Hepatocyte (in vitro differentiated cells): ENCODE results near the gene UBAP1. TPM values are rescaled to one million over a fixed set of nuclear protein-coding genes. Genes with fewer than 3 reads are reported as not detected.
"Not testable (repeated sequence)": the region's sequence is repeated elsewhere in the genome, so short reads cannot be mapped to it uniquely, and the experiment has no call there.

Experiments
- DNase-seq: peaks from one replicate; pipeline ENCODE4 v3.0.0-alpha.2; 2016; ENCODE audit warnings: low spot score
- H2AFZ ChIP-seq: fragments of 200-600 bp; sonication (generic); 2 replicates; pipeline ENCODE4 v1.6.0; 2016; ENCODE audit warnings: antibody characterized with exemption, mild to moderate bottlenecking
- H3K27ac ChIP-seq: fragments of 200-600 bp; sonication (generic); 2 replicates; pipeline ENCODE4 v1.5.1; 2016; ENCODE audit warnings: mild to moderate bottlenecking
- H3K27me3 ChIP-seq: fragments of 200-600 bp; sonication (generic); 2 replicates; pipeline ENCODE4 v1.6.1; 2016
- H3K36me3 ChIP-seq: fragments of 200-600 bp; sonication (generic); replicated peaks from 2 replicates; pipeline ENCODE4 v1.5.1; 2016; ENCODE audit warnings: low read depth; ENCODE audit not compliant: insufficient read depth
- H3K4me1 ChIP-seq: fragments of 200-600 bp; sonication (generic); 2 replicates; pipeline ENCODE4 v1.5.1; 2016; ENCODE audit warnings: mild to moderate bottlenecking, moderate library complexity; ENCODE audit not compliant: insufficient read depth
- H3K4me2 ChIP-seq: fragments of 200-600 bp; sonication (generic); 2 replicates; pipeline ENCODE4 v1.6.0; 2016
- H3K4me3 ChIP-seq: fragments of 200-600 bp; sonication (generic); 2 replicates; pipeline ENCODE4 v1.5.1; 2016; ENCODE audit warnings: mild to moderate bottlenecking
- H3K79me2 ChIP-seq: fragments of 200-600 bp; sonication (generic); 2 replicates; pipeline ENCODE4 v1.6.0; 2017; ENCODE audit warnings: mild to moderate bottlenecking
- H3K9me2 ChIP-seq: fragments of 200-600 bp; sonication (generic); replicated peaks from 2 replicates; pipeline ENCODE4 v1.6.0; 2017; ENCODE audit warnings: mild to moderate bottlenecking; ENCODE audit not compliant: insufficient read depth
- H3K9me3 ChIP-seq: fragments of 200-600 bp; sonication (generic); 2 replicates; pipeline ENCODE4 v1.5.1; 2016; ENCODE audit warnings: low read depth, mild to moderate bottlenecking
- H4K20me1 ChIP-seq: fragments of 200-600 bp; sonication (generic); 2 replicates; pipeline ENCODE4 v1.6.0; 2016; ENCODE audit warnings: mild to moderate bottlenecking; ENCODE audit not compliant: insufficient read depth, poor library complexity, severe bottlenecking
- EZH2 ChIP-seq: fragments of 200-600 bp; sonication (generic); IDR thresholded peaks from 2 replicates; pipeline ENCODE4 v1.6.1; 2016; ENCODE audit warnings: antibody characterized with exemption, mild to moderate bottlenecking, borderline replicate concordance
- EZH2phosphoT487 ChIP-seq: fragments of 200-600 bp; sonication (generic); IDR thresholded peaks from one replicate; pipeline ENCODE4 v1.6.1; 2018; ENCODE audit warnings: antibody characterized with exemption, mild to moderate bottlenecking, low read depth, moderate library complexity; ENCODE audit not compliant: unreplicated experiment, severe bottlenecking
- WGBS: methylation state at CpG from one replicate; pipeline ENCODE4 v1.1.6; 2016; ENCODE audit warnings: low lambda C conversion rate; ENCODE audit errors: missing lambda C conversion rate; 5-methylcytosine and 5-hydroxymethylcytosine counted together
- polyA plus RNA-seq: library from polyadenylated mRNA; unstranded; fragments of >200 nt; fragmentation: Nextera tagmentation; extraction: Ambion mirVana; gene quantifications from 2 replicates; pipeline ENCODE4 v1.2.1, GENCODE V29; 2016
- total RNA-seq: library from RNA; depleted of rRNA; stranded (reverse); fragments of >200 nt; gene quantifications from 2 replicates; pipeline ENCODE4 v1.2.3, GENCODE V29; 2014
- TF ChIP-seq, protein P1 (sequence below): fragments of 200-600 bp; sonication (generic); IDR thresholded peaks from 2 replicates; pipeline ENCODE4 v1.5.1; 2016; ENCODE audit warnings: antibody characterized with exemption, mild to moderate bottlenecking; ENCODE audit not compliant: poor library complexity

The UBAP1 gene
- total and polyA plus RNA-seq, 2 experiments from 2014 or later, result 38.0 to 49.7 TPM

DNA sequence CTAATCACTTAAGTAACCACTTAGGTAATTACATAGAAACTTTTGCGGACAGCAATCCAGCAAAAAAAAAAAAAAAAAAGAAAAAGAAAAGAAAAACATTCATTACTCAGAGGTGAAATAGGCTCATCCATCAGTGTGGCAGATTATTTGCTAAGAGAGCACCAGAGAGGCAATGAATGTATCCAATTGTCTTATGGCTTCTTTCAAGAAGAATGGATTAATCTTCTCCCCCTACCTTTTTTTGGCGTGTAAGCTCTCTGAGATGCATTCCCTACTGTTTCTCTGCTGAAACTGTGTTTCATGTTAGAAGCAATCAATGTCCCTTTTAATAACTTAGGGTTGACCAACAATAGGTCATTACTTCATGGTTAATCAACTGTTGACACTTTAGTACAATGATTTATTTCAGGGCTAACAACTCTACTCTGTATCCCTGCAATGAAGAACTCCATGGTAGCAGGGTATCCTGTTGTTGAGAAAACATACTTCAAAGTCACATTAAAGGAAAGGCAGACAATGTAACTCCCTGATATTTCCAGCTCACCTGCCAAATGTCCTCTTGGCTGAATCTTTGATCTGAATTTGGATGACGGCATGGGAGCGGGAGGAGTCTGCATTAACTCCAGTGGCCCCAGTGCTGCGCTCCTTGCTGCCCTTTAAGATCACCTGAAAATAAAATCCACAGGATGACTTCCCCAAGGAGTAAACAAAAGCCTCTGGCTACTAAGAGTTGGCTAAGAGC lies 92.6 kb downstream of the UBAP1 start:
- Histone ChIP-seq H3K4me1 (no peaks in the 10 kb centered on the region), H3K9me3 (no peaks in the 10 kb centered on the region), H3K79me2 (no peaks in the 10 kb centered on the region), H3K27me3 (no peaks in the 10 kb centered on the region), H3K36me3 (no peaks in the 10 kb centered on the region), H2AFZ (no peak overlapping the region), H4K20me1 (no peaks in the 10 kb centered on the region), H3K27ac (no peak overlapping the region), H3K9me2 (no peaks in the 10 kb centered on the region), H3K4me2 (no peak overlapping the region), H3K4me3 (no peak overlapping the region)
- no peak for DNase-seq
- TF ChIP-seq EZH2phosphoT487 (no peak), EZH2 (no peak)
- TF ChIP-seq, protein P1, sequence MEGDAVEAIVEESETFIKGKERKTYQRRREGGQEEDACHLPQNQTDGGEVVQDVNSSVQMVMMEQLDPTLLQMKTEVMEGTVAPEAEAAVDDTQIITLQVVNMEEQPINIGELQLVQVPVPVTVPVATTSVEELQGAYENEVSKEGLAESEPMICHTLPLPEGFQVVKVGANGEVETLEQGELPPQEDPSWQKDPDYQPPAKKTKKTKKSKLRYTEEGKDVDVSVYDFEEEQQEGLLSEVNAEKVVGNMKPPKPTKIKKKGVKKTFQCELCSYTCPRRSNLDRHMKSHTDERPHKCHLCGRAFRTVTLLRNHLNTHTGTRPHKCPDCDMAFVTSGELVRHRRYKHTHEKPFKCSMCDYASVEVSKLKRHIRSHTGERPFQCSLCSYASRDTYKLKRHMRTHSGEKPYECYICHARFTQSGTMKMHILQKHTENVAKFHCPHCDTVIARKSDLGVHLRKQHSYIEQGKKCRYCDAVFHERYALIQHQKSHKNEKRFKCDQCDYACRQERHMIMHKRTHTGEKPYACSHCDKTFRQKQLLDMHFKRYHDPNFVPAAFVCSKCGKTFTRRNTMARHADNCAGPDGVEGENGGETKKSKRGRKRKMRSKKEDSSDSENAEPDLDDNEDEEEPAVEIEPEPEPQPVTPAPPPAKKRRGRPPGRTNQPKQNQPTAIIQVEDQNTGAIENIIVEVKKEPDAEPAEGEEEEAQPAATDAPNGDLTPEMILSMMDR, result no peak
- WGBS, result 90% methylated on average over 5 of the region's 5 CpGs

DNA sequence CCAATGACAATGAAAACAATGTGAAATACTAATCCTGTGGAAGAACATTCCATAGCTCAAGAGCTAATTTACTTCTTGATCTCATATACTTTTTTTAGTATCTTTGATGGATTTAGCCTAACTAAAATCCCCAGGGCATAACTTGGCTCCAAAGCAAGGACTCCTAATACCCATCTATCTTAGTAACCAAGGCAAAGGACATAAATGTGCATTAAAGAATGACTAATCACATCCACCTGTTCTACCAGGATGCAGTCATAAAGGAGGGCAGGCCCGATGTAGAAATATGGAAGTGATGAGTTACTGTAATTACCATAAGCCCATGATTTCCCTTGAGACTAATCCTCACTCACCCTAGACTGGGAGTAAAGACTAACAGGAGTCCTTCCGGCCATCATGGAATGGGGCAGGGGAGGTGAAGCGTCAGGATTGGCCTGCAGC lies 93.3 kb downstream of the UBAP1 start:
- Histone ChIP-seq H3K9me2 (no peaks in the 10 kb centered on the region), H3K4me2 (no peak overlapping the region), H3K9me3 (no peaks in the 10 kb centered on the region), H3K4me1 (no peaks in the 10 kb centered on the region), H4K20me1 (no peaks in the 10 kb centered on the region), H3K4me3 (no peak overlapping the region), H3K36me3 (no peaks in the 10 kb centered on the region), H3K27ac (no peak overlapping the region), H3K27me3 (no peaks in the 10 kb centered on the region), H2AFZ (no peak overlapping the region), H3K79me2 (no peaks in the 10 kb centered on the region)
- WGBS, result 90% methylated on average over 3 of the region's 3 CpGs
- TF ChIP-seq, protein P1, result no peak
- TF ChIP-seq EZH2 (no peak), EZH2phosphoT487 (no peak)
- DNase-seq, result no peak

DNA sequence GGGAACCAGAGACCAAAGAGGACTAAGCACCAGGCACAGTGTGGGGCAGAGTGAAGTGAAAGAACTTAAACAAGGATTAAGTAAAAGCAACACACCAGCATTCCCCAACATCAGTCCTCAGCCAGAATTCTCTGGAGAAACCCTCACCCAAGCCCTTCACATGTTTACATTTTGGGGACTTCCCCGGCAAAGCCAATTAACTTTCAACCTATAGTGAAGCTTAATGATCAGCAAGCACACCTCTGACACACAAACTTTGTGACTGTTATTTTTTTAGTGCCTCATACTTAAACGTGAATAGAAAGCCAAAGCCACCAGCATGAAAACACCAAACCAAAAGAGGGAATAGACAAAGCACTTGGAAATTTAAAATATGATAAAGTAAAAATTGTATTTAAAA lies 94.7 kb downstream of the UBAP1 start:
- not testable (repeated sequence) for H3K27me3 ChIP-seq, H2AFZ ChIP-seq, H3K79me2 ChIP-seq, H3K4me2 ChIP-seq, H3K27ac ChIP-seq, H3K9me2 ChIP-seq, DNase-seq, H4K20me1 ChIP-seq, H3K4me1 ChIP-seq, H3K4me3 ChIP-seq, H3K36me3 ChIP-seq, H3K9me3 ChIP-seq
- no CpG with 5 or more reads among the region's 2 CpGs for WGBS

DNA sequence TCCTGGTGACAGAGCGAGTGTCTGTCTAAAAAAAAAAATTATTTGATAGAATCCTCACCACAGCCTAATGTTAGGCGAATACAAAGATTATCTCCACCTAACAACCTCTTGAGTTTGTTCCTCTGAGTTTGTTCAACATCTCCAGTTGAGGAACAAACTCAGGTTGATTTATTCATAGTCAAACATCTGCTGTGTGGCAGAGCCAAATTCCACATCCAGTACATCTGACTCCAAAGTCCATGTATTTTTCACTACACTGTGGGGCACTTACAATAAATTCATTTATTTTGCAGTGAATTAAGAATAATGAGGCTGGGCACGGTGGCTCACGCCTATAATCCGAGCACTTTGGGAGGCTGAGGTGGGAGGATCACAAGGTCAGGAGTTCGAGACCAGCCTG lies 97.0 kb downstream of the UBAP1 start:
- no peak overlapping the region for H3K27ac ChIP-seq
- no peaks in the 10 kb centered on the region for H3K36me3 ChIP-seq
- H3K79me2 ChIP-seq, result no peaks in the 10 kb centered on the region
- H3K4me1 ChIP-seq, result no peaks in the 10 kb centered on the region
- H3K9me3 ChIP-seq, result no peaks in the 10 kb centered on the region
- 97% methylated on average over 6 of the region's 6 CpGs for WGBS
- H3K4me2 ChIP-seq, result no peak overlapping the region
- DNase-seq, result no peak
- H3K27me3 ChIP-seq, result no peaks in the 10 kb centered on the region
- H3K4me3 ChIP-seq, result no peak overlapping the region
- no peak overlapping the region for H2AFZ ChIP-seq
- no peaks in the 10 kb centered on the region for H4K20me1 ChIP-seq
- no peaks in the 10 kb centered on the region for H3K9me2 ChIP-seq
- TF ChIP-seq EZH2phosphoT487 (no peak), EZH2 (no peak)
- TF ChIP-seq, protein P1, result no peak
